A549 (cell line): ENCODE data around the gene MYOM1. TPM values are rescaled to one million over a fixed set of nuclear protein-coding genes. Genes with fewer than 3 reads are reported as not detected.

Source experiments
- ATAC-seq, 2 experiments: fragments of 200-7000 bp in 1 of 2; fragments of >200 bp in 1 of 2; cut with Nextera tagmentation in 1 of 2; cut with Tn5 transposase in 1 of 2; 3 replicates each; pipeline versions ENCODE4 v1.8.0 to v1.9.1; 2018 to 2020; ENCODE audit warnings: mild to moderate bottlenecking in 1 of 2, moderate library complexity in 1 of 2
- CTCF ChIA-PET: fragments of 300-600 bp; sonication (Branson Sonifier 250); formaldehyde crosslinking; extraction: SDS; loops from one replicate; lab custom pipeline; 2021; ENCODE audit warnings: antibody characterized with exemption, inconsistent platforms; lab: Yijun Ruan, JAX
- POLR2A ChIA-PET: fragments of 350-600 bp; formaldehyde crosslinking; extraction: SDS; loops from one replicate; lab custom pipeline; 2021; ENCODE audit warnings: antibody characterized with exemption, inconsistent platforms; lab: Yijun Ruan, JAX
- DNase-seq, 2 experiments: peaks; one replicate each; pipeline versions ENCODE4 v3.0.0 to v3.0.0-alpha.2; 2011 to 2016; ENCODE audit warnings: low read depth in 1 of 2, low spot score in 1 of 2
- FAIRE-seq: peaks from 2 replicates; lab custom pipeline; 2011; peaks lifted over from hg19 to GRCh38; lab: Jason Lieb, UNC
- H3K27ac ChIP-seq, 2 experiments: fragments of >200 bp; sonication (Bioruptor Twin); formaldehyde crosslinking; 3 replicates each; pipeline ENCODE4 v1.5.1; 2016 to 2017
- H3K4me1 ChIP-seq: fragments of >200 bp; sonication (Bioruptor Twin); formaldehyde crosslinking; 3 replicates; pipeline ENCODE4 v1.6.1; 2016
- H3K4me2 ChIP-seq: fragments of >200 bp; sonication (Bioruptor Twin); formaldehyde crosslinking; 3 replicates; pipeline ENCODE4 v1.6.1; 2016
- H3K4me3 ChIP-seq: fragments of >200 bp; sonication (Bioruptor Twin); formaldehyde crosslinking; 3 replicates; pipeline ENCODE4 v1.5.1; 2016
- H3K9me3 ChIP-seq: fragments of >200 bp; sonication (Bioruptor Twin); formaldehyde crosslinking; 3 replicates; pipeline ENCODE4 v1.6.1; 2016
- ATOH8 ChIP-seq: fragments of 250-450 bp; sonication (Bioruptor Pico); IDR thresholded peaks from 2 replicates; pipeline ENCODE4 v1.5.0; 2020; ENCODE audit warnings: low read depth, mild to moderate bottlenecking, moderate library complexity
- BCL3 ChIP-seq: fragments of >200 bp; sonication (Bioruptor Twin); formaldehyde crosslinking; IDR thresholded peaks from 3 replicates; pipeline ENCODE4 v1.6.1; 2016
- CBX2 ChIP-seq: fragments of 200-600 bp; sonication (generic); IDR thresholded peaks from 2 replicates; pipeline ENCODE4 v1.6.1; 2016; ENCODE audit warnings: low read depth, mild to moderate bottlenecking, borderline replicate concordance
- CEBPB ChIP-seq, 2 experiments: fragments of >200 bp in 1 of 2; sonication (Bioruptor Twin) in 1 of 2; formaldehyde crosslinking in 1 of 2; IDR thresholded peaks; 2 replicates each; pipeline ENCODE4 v1.6.1; 2012 to 2016
- CHD2 ChIP-seq: fragments of 150-350 bp; IDR thresholded peaks from 2 replicates; pipeline ENCODE4 v1.6.1; 2014; ENCODE audit warnings: low read length; ENCODE audit not compliant: partially characterized antibody
- EHMT2 ChIP-seq: fragments of 200-600 bp; sonication (generic); IDR thresholded peaks from 2 replicates; pipeline ENCODE4 v1.6.1; 2016; ENCODE audit warnings: antibody characterized with exemption, low read depth, mild to moderate bottlenecking, moderate library complexity
- HES2 ChIP-seq: fragments of >200 bp; sonication (Bioruptor Twin); formaldehyde crosslinking; IDR thresholded peaks from 2 replicates; pipeline ENCODE4 v1.6.1; 2016
- HEYL ChIP-seq: fragments of 250-450 bp; sonication (Bioruptor Pico); IDR thresholded peaks from 2 replicates; pipeline ENCODE4 v1.8.0; 2021; ENCODE audit warnings: mild to moderate bottlenecking, moderate library complexity
- HMGXB4 ChIP-seq: fragments of 250-450 bp; sonication (Bioruptor Pico); IDR thresholded peaks from 2 replicates; pipeline ENCODE4 v1.5.0; 2021; ENCODE audit warnings: mild to moderate bottlenecking, moderate library complexity, borderline replicate concordance
- HOXB13 ChIP-seq: fragments of 250-450 bp; sonication (Bioruptor Pico); IDR thresholded peaks from 2 replicates; pipeline ENCODE4 v1.5.0; 2020; ENCODE audit warnings: low read depth, mild to moderate bottlenecking, moderate library complexity
- JUNB ChIP-seq: fragments of >200 bp; sonication (Bioruptor Twin); formaldehyde crosslinking; IDR thresholded peaks from 2 replicates; pipeline ENCODE4 v1.6.1; 2016
- MAFK ChIP-seq: fragments of 450-650 bp; IDR thresholded peaks from 2 replicates; pipeline ENCODE4 v1.6.1; 2014; ENCODE audit not compliant: partially characterized antibody
- POLR2AphosphoS2 ChIP-seq: conservative IDR thresholded peaks from 2 replicates; pipeline ENCODE4 v1.6.1; 2012; ENCODE audit warnings: low read length, improper control_type of control experiment, inconsistent platforms
- RCOR1 ChIP-seq: fragments of 150-350 bp; IDR thresholded peaks from 2 replicates; pipeline ENCODE4 v1.6.1; 2014; ENCODE audit warnings: antibody characterized with exemption, low read length, low read depth
- REST ChIP-seq: fragments of 200-600 bp; sonication (generic); IDR thresholded peaks from 2 replicates; pipeline ENCODE4 v1.6.1; 2016; ENCODE audit warnings: antibody characterized with exemption, mild to moderate bottlenecking, moderate library complexity
- TFCP2L1 ChIP-seq: fragments of 250-450 bp; sonication (Bioruptor Pico); IDR thresholded peaks from 2 replicates; pipeline ENCODE4 v1.5.0; 2021; ENCODE audit warnings: mild to moderate bottlenecking
- ZC3H11A ChIP-seq: fragments of 450-650 bp; IDR thresholded peaks from 2 replicates; pipeline ENCODE4 v1.6.1; 2014; ENCODE audit warnings: antibody characterized with exemption, mild to moderate bottlenecking
- ZFP36 ChIP-seq: fragments of 450-650 bp; IDR thresholded peaks from 2 replicates; pipeline ENCODE4 v1.6.1; 2014; ENCODE audit warnings: borderline replicate concordance; ENCODE audit not compliant: partially characterized antibody
- ZNF302 ChIP-seq: fragments of 250-450 bp; sonication (Bioruptor Pico); IDR thresholded peaks from 2 replicates; pipeline ENCODE4 v1.9.0; 2021; ENCODE audit warnings: inconsistent platforms, mild to moderate bottlenecking, moderate library complexity
- WGBS: methylation state at CpG from one replicate; pipeline ENCODE4 v1.1.6; 2017; ENCODE audit errors: missing lambda C conversion rate; 5-methylcytosine and 5-hydroxymethylcytosine counted together
- polyA plus RNA-seq, 4 experiments: library from polyadenylated mRNA; depleted of rRNA in 3 of 4; stranded (reverse); fragments of >200 nt; fragmentation: RNase III in 1 of 4; extraction: RNeasy Plus Mini Kit Qiagen cat#74134 plus additional on column Dnase treatment in 1 of 4; gene quantifications; 2 replicates in 3 of 4; 3 replicates in 1 of 4; pipeline ENCODE4 v1.2.3, GENCODE V29; 2011 to 2017

Gene MYOM1
- polyA plus RNA-seq, 2 of the 4 experiments (the other 2 are of a cell fraction): 0.18 to 0.30 TPM

- no peak for TF ChIP-seq HES2
- TF ChIP-seq POLR2AphosphoS2: no peak
- TF ChIP-seq MAFK: no peak
- TF ChIP-seq CBX2: no peak
- no peak for TF ChIP-seq ZFP36
- TF ChIP-seq HMGXB4 (CRISPR knock-in tag): no peak
- no peak for TF ChIP-seq ZC3H11A
- no peak for TF ChIP-seq HOXB13 (CRISPR knock-in tag)
- TF ChIP-seq RCOR1: no peak
- no peak for TF ChIP-seq BCL3
- no peak for TF ChIP-seq CHD2
- TF ChIP-seq CEBPB (IDR thresholded peaks at IDR 0.05): no peak
- Histone ChIP-seq H3K4me2 (no peak overlapping the region), H3K27ac (no peak overlapping the region), H3K4me1 (no peaks in the 10 kb centered on the region; the same call in 2 of the 3 replicates), H3K4me3 (no peak overlapping the region), H3K9me3 (no peaks in the 10 kb centered on the region)
- no peak for DNase-seq
- ChIA-PET CTCF (interaction anchor here (1.0 to 2.9 kb wide), 2 partner anchors 120 to 165 kb away, joined by 3 to 11 read pairs; no protein-coding TSS in a partner anchor), POLR2A (no interaction called here)
- no peak for ATAC-seq
- 80% methylated on average over 9 of the region's 9 CpGs for WGBS
- no peak for FAIRE-seq
Measured at GRCh38 chr18:3126457-3127097, 93.2 kb downstream of the MYOM1 start.

GRCh38 chr18:3124822-3125221, 94.9 kb downstream of the MYOM1 start:
- Histone ChIP-seq H3K27ac (no peak overlapping the region), H3K9me3 (no peaks in the 10 kb centered on the region), H3K4me3 (no peak overlapping the region), H3K4me1 (peaks cover 8% of the 10 kb centered on the region), H3K4me2 (no peak overlapping the region)
- POLR2A ChIA-PET: no interaction called here
- no peak for FAIRE-seq
- no peak for ATAC-seq
- CTCF ChIA-PET: interaction anchor here (0.8 to 1.2 kb wide), 2 partner anchors 121 to 138 kb away, joined by 3 read pairs; no protein-coding TSS in a partner anchor
- no peak for DNase-seq
- TF ChIP-seq TFCP2L1 (CRISPR knock-in tag): no peak
- TF ChIP-seq ATOH8 (CRISPR knock-in tag): no peak
- TF ChIP-seq REST: no peak
- TF ChIP-seq ZNF302 (CRISPR knock-in tag): no peak
- TF ChIP-seq HEYL (CRISPR knock-in tag): no peak
- no peak for TF ChIP-seq JUNB
- TF ChIP-seq EHMT2: no peak
- no peak for TF ChIP-seq BCL3
- 90% methylated on average over 1 of the region's 1 CpG for WGBS
